IMR-90 (cell line): Measurements from ENCODE around the gene ZKSCAN1.

Source experiments
- BHLHE40 ChIP-seq: fragments of 150-350 bp; IDR thresholded peaks from 2 replicates; pipeline ENCODE4 v1.6.1; 2016; ENCODE audit warnings: mild to moderate bottlenecking, low read depth, low read length
- CEBPB ChIP-seq: IDR thresholded peaks from 2 replicates; pipeline ENCODE4 v1.6.1; 2012; ENCODE audit warnings: low read depth, low read length, improper control_type of control experiment
- CTCF ChIP-seq: conservative IDR thresholded peaks from 2 replicates; pipeline ENCODE4 v1.5.1; 2012; ENCODE audit warnings: mild to moderate bottlenecking, low read depth, low read length, improper control_type of control experiment
- ELK1 ChIP-seq: fragments of 150-350 bp; IDR thresholded peaks from 2 replicates; pipeline ENCODE4 v1.6.1; 2016; ENCODE audit warnings: low read depth, mild to moderate bottlenecking, low read length, moderate library complexity, borderline replicate concordance
- FOS ChIP-seq: fragments of 150-350 bp; IDR thresholded peaks from 2 replicates; pipeline ENCODE4 v1.6.1; 2016; ENCODE audit warnings: low read depth, low read length
- MAZ ChIP-seq: IDR thresholded peaks from 2 replicates; pipeline ENCODE4 v1.6.1; 2012; ENCODE audit warnings: low read depth, mild to moderate bottlenecking, low read length, improper control_type of control experiment, moderate library complexity, borderline replicate concordance
- MXI1 ChIP-seq: IDR thresholded peaks from 2 replicates; pipeline ENCODE4 v1.6.1; 2012; ENCODE audit warnings: low read depth, mild to moderate bottlenecking, low read length, moderate library complexity, borderline replicate concordance
- POLR2A ChIP-seq: IDR thresholded peaks from 2 replicates; pipeline ENCODE4 v1.6.1; 2012; ENCODE audit warnings: mild to moderate bottlenecking, low read depth, low read length
- RAD21 ChIP-seq: IDR thresholded peaks from 2 replicates; pipeline ENCODE4 v1.6.1; 2012; ENCODE audit warnings: low read length, improper control_type of control experiment
- RCOR1 ChIP-seq: IDR thresholded peaks from 2 replicates; pipeline ENCODE4 v1.6.1; 2012; ENCODE audit warnings: mild to moderate bottlenecking, low read length, improper control_type of control experiment; ENCODE audit not compliant: insufficient replicate concordance
- RFX5 ChIP-seq: IDR thresholded peaks from 2 replicates; pipeline ENCODE4 v1.8.0; 2012; ENCODE audit warnings: low read depth, mild to moderate bottlenecking, low read length, moderate library complexity
- SMC3 ChIP-seq: fragments of 150-350 bp; IDR thresholded peaks from 2 replicates; pipeline ENCODE4 v1.6.1; 2016; ENCODE audit warnings: low read depth, mild to moderate bottlenecking, antibody characterized with exemption, low read length, moderate library complexity
- USF2 ChIP-seq: fragments of 150-350 bp; IDR thresholded peaks from 2 replicates; pipeline ENCODE4 v1.6.1; 2017; ENCODE audit warnings: mild to moderate bottlenecking, antibody characterized with exemption, low read length, low read depth

- no peak for TF ChIP-seq POLR2A
- no peak for TF ChIP-seq CTCF
- no peak for TF ChIP-seq RAD21
- TF ChIP-seq ELK1 = no peak
- no peak for TF ChIP-seq USF2
- no peak for TF ChIP-seq MXI1
- no peak for TF ChIP-seq CEBPB
- no peak for TF ChIP-seq RFX5
- TF ChIP-seq BHLHE40 = no peak
- no peak for TF ChIP-seq FOS
- TF ChIP-seq RCOR1 = no peak
- TF ChIP-seq MAZ = no peak
- no peak for TF ChIP-seq SMC3
Measured at GRCh38 chr7:99987846-99988245, 27.6 kb upstream of the ZKSCAN1 start.
